ENCODE data around the gene KCNE1.

Gene KCNE1

DNA sequence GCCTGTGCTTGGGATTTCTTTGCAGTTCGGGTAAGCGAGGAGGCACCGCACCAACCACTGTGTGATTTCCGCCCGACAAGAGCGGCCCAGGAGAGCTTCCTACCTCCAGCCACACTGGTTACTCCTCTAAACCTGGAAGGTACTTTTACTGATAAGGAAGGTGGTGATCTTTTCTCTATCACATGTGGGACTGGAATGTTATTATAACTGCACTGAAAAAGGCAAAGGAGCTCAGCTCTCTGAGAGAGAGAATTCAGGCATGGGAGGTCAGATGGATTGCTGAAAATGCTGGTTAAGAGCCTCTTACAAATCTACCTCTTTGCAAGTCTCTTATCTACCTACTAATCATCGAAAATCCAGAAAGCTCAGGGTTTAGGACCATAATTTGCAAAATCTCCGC is 7.7 kb upstream of the KCNE1 start:
- TF ChIP-seq, protein P1, sequence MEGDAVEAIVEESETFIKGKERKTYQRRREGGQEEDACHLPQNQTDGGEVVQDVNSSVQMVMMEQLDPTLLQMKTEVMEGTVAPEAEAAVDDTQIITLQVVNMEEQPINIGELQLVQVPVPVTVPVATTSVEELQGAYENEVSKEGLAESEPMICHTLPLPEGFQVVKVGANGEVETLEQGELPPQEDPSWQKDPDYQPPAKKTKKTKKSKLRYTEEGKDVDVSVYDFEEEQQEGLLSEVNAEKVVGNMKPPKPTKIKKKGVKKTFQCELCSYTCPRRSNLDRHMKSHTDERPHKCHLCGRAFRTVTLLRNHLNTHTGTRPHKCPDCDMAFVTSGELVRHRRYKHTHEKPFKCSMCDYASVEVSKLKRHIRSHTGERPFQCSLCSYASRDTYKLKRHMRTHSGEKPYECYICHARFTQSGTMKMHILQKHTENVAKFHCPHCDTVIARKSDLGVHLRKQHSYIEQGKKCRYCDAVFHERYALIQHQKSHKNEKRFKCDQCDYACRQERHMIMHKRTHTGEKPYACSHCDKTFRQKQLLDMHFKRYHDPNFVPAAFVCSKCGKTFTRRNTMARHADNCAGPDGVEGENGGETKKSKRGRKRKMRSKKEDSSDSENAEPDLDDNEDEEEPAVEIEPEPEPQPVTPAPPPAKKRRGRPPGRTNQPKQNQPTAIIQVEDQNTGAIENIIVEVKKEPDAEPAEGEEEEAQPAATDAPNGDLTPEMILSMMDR (IDR thresholded peaks at IDR 0.05), result no peak
- no peak for TF ChIP-seq ZFX (IDR thresholded peaks at IDR 0.05; ENCODE audit: borderline replicate concordance)

DNA sequence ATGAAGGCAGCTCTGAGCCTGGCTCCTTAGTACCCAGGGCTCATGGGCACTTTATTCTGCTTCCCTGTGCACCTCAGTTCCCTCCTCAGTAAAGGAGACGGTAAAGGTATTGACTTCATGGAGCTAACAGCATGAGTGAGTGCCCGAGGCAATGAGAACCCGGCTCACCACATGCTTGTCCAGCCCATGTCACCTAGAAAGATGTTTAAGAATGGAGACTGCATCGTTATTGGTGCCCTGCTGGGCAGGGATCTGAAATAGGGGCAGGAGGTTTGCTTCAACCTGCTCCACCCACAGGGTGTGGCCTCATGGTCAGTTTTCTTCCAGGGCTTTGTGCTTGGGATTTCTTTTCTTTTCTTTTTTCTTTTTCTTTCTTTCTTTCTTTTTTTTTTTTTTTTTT is 7.0 kb upstream of the KCNE1 start:
- H3K27ac ChIP-seq, result no peak overlapping the region
- TF ChIP-seq, protein P1 (IDR thresholded peaks at IDR 0.05), result no peak
- TF ChIP-seq ZFX (IDR thresholded peaks at IDR 0.05; ENCODE audit: borderline replicate concordance), result no peak

More for the DNA sequence above, 7.7 kb upstream of the KCNE1 start:
- no peak overlapping the region for H3K27ac ChIP-seq

DNA sequence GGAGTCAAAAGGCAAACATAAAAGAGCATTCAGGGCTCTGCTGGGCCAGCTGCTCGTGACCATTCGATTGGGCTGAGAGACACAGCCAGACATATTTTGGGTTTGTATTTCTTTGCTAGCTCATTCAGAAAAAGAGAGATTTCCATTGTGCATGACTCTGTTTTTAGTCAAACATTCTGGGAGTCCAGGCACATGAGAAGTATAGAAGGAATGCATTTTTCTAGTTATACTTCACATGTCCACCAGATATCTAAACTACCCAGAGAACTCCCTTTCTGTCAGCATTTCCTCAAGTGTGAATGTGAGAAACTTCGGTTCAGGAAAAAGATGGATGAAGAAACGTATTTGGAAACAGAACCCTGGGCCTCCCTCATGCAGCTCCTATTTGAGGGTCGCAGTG is 6.3 kb upstream of the KCNE1 start:
- TF ChIP-seq, protein P1 (IDR thresholded peaks at IDR 0.05), result no peak
- TF ChIP-seq ZFX (IDR thresholded peaks at IDR 0.05; ENCODE audit: borderline replicate concordance), result no peak
- no peak overlapping the region for H3K27ac ChIP-seq

DNA sequence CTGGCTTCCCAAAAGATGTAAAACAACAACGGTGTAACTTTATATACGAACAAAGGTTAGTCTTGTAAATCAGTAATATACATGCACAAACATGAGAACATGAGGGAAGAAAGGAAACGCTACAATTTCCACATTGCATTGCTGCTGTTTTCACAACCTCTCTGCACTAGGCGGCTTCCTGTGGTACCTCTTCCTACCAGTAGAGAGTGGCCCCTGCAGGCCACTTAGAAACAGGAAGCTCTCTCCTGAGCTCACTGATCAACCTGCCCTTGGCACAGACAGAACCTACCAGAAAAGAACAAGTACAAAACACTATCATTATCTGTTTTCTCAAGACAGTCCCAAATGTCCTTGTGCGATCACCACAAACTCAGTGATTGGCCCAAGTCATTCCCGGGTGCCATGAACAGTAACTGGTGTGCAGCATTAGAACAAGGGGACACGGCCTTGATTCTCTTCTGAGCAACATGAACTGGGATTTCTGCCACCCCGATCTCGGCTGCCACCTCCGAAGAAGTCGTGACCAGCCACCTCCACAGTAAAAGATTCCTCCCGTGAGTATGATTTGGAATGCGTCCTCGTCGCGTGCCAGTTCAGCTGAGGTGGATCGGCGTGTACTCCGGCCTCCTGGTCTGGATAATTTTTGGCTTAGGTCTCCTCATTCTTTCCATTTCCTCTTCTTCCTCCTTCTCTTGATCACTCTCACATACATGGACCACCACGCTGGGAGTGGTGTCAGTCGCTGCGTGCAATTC is 5.7 kb upstream of the KCNE1 start:
- TF ChIP-seq, protein P1 (IDR thresholded peaks at IDR 0.05), result peak; percentile 15; the same call in 1 of the 2 replicates
- TF ChIP-seq ZFX (IDR thresholded peaks at IDR 0.05; ENCODE audit: borderline replicate concordance), result no peak
- no peak overlapping the region for H3K27ac ChIP-seq

DNA sequence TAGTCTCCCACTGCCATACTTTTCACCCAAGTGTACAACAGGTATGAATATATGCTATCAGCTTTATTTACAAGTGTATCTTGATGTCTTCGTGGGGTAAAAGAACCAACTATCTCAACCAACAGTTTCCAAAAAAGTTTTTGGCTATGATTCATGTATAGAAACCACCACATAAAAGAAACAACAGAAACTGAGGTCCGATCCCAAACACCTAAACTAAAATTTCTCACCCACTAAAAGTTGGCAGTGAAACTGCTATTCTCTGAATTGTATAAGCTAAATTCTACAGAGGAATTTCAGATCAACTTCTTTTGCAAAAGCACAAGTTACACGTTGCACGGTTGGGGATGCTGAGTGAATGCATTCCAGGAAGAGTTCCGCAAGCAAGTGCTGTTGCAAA is 5.0 kb upstream of the KCNE1 start:
- TF ChIP-seq, protein P1 (IDR thresholded peaks at IDR 0.05), result no peak
- TF ChIP-seq ZFX (IDR thresholded peaks at IDR 0.05; ENCODE audit: borderline replicate concordance), result no peak
- no peak overlapping the region for H3K27ac ChIP-seq

DNA sequence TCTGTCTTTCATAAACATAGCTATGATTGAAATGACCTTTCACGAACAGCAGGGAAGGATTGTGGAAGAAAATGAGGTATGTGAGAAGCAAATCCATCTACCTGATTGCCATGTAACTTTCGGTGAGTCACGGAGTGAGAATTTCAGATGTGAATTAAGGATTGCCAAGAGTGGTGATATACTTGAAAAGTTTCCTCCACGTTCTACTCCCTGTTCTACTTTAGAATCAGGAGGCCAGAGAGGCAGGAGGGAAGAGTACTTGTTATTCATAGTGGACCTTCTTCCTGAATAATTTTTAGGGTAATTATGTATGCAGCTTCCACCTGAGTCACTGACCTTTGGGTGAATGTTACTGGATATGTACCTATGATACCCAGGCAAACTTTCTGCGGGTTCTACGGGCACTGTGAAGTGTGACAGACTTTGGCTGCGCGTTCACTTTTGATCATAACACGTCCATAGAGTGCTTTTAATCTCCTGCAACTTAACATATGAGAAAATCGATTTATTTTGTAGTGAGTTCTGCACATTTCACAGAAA is 2.6 kb upstream of the KCNE1 start:
- TF ChIP-seq, protein P1 (IDR thresholded peaks at IDR 0.05), result no peak
- TF ChIP-seq ZFX (IDR thresholded peaks at IDR 0.05; ENCODE audit: borderline replicate concordance), result no peak
- H3K27ac ChIP-seq, result no peak overlapping the region

DNA sequence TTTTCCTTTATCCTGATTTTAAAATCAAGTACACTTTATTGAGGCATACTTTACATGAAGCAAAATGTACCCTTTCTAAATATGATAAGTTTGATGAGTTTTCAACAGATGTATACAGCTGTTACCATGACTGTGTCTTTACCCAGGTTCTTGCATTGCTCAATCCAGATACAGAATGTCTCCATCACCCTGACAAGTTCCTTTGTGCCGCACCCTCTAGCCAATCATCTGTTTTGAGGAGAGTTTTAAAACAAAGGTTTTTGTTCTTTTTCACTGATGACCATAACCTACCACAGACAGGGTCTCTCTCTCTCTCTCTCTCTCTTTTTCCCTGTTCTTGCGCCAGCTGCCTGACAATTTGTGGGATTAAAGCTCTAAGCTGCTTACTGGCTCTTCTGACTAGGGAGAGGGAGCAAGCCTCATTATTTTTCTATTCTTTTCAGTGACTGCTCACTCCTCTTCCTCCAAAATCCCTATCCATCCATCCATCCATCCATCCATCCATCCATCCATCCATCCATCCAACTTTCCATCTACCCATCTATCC is 1.2 kb upstream of the KCNE1 start:
- no peak overlapping the region for H3K27ac ChIP-seq

More for the DNA sequence above, 1.2 kb upstream of the KCNE1 start:
- TF ChIP-seq, protein P1 (IDR thresholded peaks at IDR 0.05), result no peak
- no peak for TF ChIP-seq ZFX (IDR thresholded peaks at IDR 0.05; ENCODE audit: borderline replicate concordance)

Measured in 22Rv1 (cell line).